HepG2 (cell line): ENCODE measurements around the gene ABCB8. TPM values are rescaled to one million over a fixed set of nuclear protein-coding genes. Genes with fewer than 3 reads are reported as not detected.

Experiments
- ESRRA ChIP-seq: sonication (generic); formaldehyde crosslinking; IDR thresholded peaks from 2 replicates; pipeline ENCODE4 v1.5.1; 2020; ENCODE audit warnings: mild to moderate bottlenecking, low read depth, missing genetic modification reagents
- FOSL2 ChIP-seq: sonication (generic); formaldehyde crosslinking; IDR thresholded peaks from 2 replicates; pipeline ENCODE4 v1.4.0; 2020; ENCODE audit warnings: missing genetic modification reagents
- GABPB1 ChIP-seq: IDR thresholded peaks from 2 replicates; pipeline ENCODE4 v1.6.1; 2016; ENCODE audit warnings: mild to moderate bottlenecking, missing genetic modification reagents, moderate library complexity, missing compliant biosample characterization
- MXD4 ChIP-seq: IDR thresholded peaks from 2 replicates; pipeline ENCODE4 v1.6.1; 2016; ENCODE audit warnings: mild to moderate bottlenecking, missing biosample characterization, missing genetic modification reagents
- NCOR1 ChIP-seq: fragments of 200-600 bp; sonication (generic); IDR thresholded peaks from 2 replicates; pipeline ENCODE4 v1.7.0; 2017; ENCODE audit warnings: antibody characterized with exemption, low read length, borderline replicate concordance
- NFYC ChIP-seq: IDR thresholded peaks from 2 replicates; pipeline ENCODE4 v1.6.1; 2016; ENCODE audit warnings: missing genetic modification reagents, missing compliant biosample characterization
- RFX3 ChIP-seq: IDR thresholded peaks from 2 replicates; pipeline ENCODE4 v1.6.1; 2016; ENCODE audit warnings: missing biosample characterization, missing genetic modification reagents
- SP5 ChIP-seq: IDR thresholded peaks from 2 replicates; pipeline ENCODE4 v1.6.1; 2016; ENCODE audit warnings: low read depth, borderline replicate concordance
- STAG1 ChIP-seq: sonication (generic); formaldehyde crosslinking; IDR thresholded peaks from 2 replicates; pipeline ENCODE4 v1.4.0; 2020; ENCODE audit warnings: missing genetic modification reagents
- TARDBP ChIP-seq: sonication (generic); formaldehyde crosslinking; IDR thresholded peaks from 2 replicates; pipeline ENCODE4 v1.8.0; 2022; ENCODE audit warnings: mild to moderate bottlenecking, missing genetic modification reagents
- TMF1 ChIP-seq: sonication (generic); formaldehyde crosslinking; IDR thresholded peaks from 2 replicates; pipeline ENCODE4 v1.8.1; 2022; ENCODE audit warnings: low read depth, missing genetic modification reagents
- ZBTB7A ChIP-seq: sonication (generic); formaldehyde crosslinking; IDR thresholded peaks from 2 replicates; pipeline ENCODE4 v1.8.0; 2022; ENCODE audit warnings: mild to moderate bottlenecking, missing genetic modification reagents
- ZFYVE20 ChIP-seq: sonication (generic); formaldehyde crosslinking; IDR thresholded peaks from 2 replicates; pipeline ENCODE4 v1.8.0; 2023; ENCODE audit warnings: low read depth, mild to moderate bottlenecking, moderate library complexity, missing genetic modification reagents, borderline replicate concordance
- ZNF143 ChIP-seq: sonication (generic); formaldehyde crosslinking; IDR thresholded peaks from 2 replicates; pipeline ENCODE4 v1.4.0; 2020; ENCODE audit warnings: missing genetic modification reagents
- ZNF207 ChIP-seq: fragments of 450-650 bp; IDR thresholded peaks from 2 replicates; pipeline ENCODE4 v1.6.1; 2016; ENCODE audit warnings: antibody characterized with exemption, borderline replicate concordance
- ZNF646 ChIP-seq: sonication (generic); formaldehyde crosslinking; IDR thresholded peaks from 2 replicates; pipeline ENCODE4 v1.9.0; 2021; ENCODE audit warnings: mild to moderate bottlenecking, missing genetic modification reagents
- ZNF724P ChIP-seq: sonication (generic); formaldehyde crosslinking; IDR thresholded peaks from 2 replicates; pipeline ENCODE4 v1.8.0; 2022; ENCODE audit warnings: missing genetic modification reagents, borderline replicate concordance
- polyA plus RNA-seq, 8 experiments: library from polyadenylated mRNA; depleted of rRNA in 3 of 8; stranded (reverse) in 7 of 8; unstranded in 1 of 8; fragments of >200 nt; fragmentation: Illumina TruSeq in 4 of 8; extraction: Trizol in 4 of 8; gene quantifications; 2 replicates each; pipeline versions ENCODE4 v1.2.1 to v1.2.3, GENCODE V29; 2011 to 2016; ENCODE audit warnings: low read depth in 4 of 8, missing spikeins in 1 of 8, mixed read lengths in 1 of 8; ENCODE audit not compliant: insufficient read depth in 1 of 8
- total RNA-seq, 5 experiments: library from RNA; depleted of rRNA; stranded (reverse); fragments of >200 nt; fragmentation: Illumina TruSeq; extraction: Trizol; gene quantifications; 2 replicates each; pipeline ENCODE4 v1.2.3, GENCODE V29; 2016; ENCODE audit warnings: low read depth in 1 of 5
- TF ChIP-seq, protein P1 (sequence below): sonication (generic); formaldehyde crosslinking; conservative IDR thresholded peaks from 2 replicates; pipeline ENCODE4 v1.4.0; 2020; ENCODE audit warnings: missing genetic modification reagents
- TF ChIP-seq, protein P2 (sequence below): sonication (generic); formaldehyde crosslinking; IDR thresholded peaks from 2 replicates; pipeline ENCODE4 v1.4.0; 2020; ENCODE audit warnings: missing genetic modification reagents, borderline replicate concordance

The ABCB8 gene
- total and polyA plus RNA-seq, 2 of the 13 experiments (the other 11 are each of a cell fraction or from before 2014, with no cell fraction given) = 6.6 to 16.7 TPM

DNA sequence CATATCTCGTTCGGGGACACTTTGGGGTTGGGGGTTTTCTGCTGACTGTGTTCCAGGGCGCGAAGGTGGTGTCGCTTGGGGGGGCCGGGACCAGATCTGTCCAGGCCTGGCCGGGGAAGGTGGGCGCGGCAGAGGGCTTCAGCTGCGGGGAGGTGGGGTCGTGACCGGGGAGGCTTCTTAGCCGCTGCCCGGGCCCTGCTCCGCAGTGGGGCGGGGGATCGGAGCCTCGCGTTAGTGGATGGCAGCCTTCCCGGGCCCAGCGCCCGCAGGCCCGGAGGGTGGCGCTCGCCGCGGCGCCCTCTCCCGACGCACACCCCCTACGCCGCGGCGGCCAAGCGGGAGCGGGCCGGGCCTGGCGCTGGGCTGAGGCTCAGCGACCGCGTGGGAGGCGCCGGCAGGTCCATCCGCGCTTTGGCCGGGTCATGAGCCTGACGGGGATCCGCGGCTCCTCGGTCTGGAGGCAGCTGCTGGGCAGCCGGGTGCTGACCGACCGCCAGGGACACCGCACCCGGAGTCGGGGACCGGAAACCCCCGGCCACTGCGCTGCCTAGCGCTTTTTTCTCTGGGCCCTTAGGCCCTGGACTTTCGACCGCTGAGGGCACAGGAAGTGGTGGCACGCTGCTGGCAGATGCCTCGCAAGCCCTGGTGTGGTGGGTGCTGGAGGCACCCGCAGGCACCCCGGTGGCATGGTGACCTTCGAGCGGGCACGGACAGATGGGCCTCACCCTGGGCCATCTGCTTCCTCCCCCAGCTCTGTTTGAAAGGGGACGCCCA is 59.2 kb downstream of the ABCB8 start (continued):
- TF ChIP-seq, protein P1, sequence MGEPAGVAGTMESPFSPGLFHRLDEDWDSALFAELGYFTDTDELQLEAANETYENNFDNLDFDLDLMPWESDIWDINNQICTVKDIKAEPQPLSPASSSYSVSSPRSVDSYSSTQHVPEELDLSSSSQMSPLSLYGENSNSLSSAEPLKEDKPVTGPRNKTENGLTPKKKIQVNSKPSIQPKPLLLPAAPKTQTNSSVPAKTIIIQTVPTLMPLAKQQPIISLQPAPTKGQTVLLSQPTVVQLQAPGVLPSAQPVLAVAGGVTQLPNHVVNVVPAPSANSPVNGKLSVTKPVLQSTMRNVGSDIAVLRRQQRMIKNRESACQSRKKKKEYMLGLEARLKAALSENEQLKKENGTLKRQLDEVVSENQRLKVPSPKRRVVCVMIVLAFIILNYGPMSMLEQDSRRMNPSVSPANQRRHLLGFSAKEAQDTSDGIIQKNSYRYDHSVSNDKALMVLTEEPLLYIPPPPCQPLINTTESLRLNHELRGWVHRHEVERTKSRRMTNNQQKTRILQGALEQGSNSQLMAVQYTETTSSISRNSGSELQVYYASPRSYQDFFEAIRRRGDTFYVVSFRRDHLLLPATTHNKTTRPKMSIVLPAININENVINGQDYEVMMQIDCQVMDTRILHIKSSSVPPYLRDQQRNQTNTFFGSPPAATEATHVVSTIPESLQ (CRISPR knock-in tag) = no peak
- TF ChIP-seq ESRRA = peak; percentile 67
- TF ChIP-seq ZNF143 (CRISPR knock-in tag) = peak; percentile 43; the same call in 1 of the 2 replicates
- peak; percentile 16; the same call in 1 of the 2 replicates for TF ChIP-seq SP5 (CRISPR knock-in tag)
- TF ChIP-seq NFYC (CRISPR knock-in tag) = no peak
- TF ChIP-seq ZNF724P (CRISPR knock-in tag) = no peak
- peak; percentile 26; the same call in 1 of the 2 replicates for TF ChIP-seq ZBTB7A (CRISPR knock-in tag)
- TF ChIP-seq, protein P2, sequence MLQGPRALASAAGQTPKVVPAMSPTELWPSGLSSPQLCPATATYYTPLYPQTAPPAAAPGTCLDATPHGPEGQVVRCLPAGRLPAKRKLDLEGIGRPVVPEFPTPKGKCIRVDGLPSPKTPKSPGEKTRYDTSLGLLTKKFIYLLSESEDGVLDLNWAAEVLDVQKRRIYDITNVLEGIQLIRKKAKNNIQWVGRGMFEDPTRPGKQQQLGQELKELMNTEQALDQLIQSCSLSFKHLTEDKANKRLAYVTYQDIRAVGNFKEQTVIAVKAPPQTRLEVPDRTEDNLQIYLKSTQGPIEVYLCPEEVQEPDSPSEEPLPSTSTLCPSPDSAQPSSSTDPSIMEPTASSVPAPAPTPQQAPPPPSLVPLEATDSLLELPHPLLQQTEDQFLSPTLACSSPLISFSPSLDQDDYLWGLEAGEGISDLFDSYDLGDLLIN = 0 out of 2 replicates have a peak, but pooled peaks have one; percentile 28
- peak; percentile 23; the same call in 1 of the 2 replicates for TF ChIP-seq FOSL2
- TF ChIP-seq TMF1 (CRISPR knock-in tag) = peak; percentile 61
- TF ChIP-seq ZNF646 (CRISPR knock-in tag) = no peak
- no peak for TF ChIP-seq NCOR1
- TF ChIP-seq ZNF207 = no peak
- TF ChIP-seq RFX3 = no peak
- peak; percentile 64; the same call in 1 of the 2 replicates for TF ChIP-seq MXD4 (CRISPR knock-in tag)
- TF ChIP-seq TARDBP (CRISPR knock-in tag) = no peak; the same call in 1 of the 2 replicates
- TF ChIP-seq GABPB1 (CRISPR knock-in tag) = peak; percentile 85
- 0 out of 2 replicates have a peak, but pooled peaks have one; percentile 11 for TF ChIP-seq STAG1 (CRISPR knock-in tag)
- TF ChIP-seq ZFYVE20 (CRISPR knock-in tag) = 0 out of 2 replicates have a peak, but pooled peaks have one; percentile 40
